ENCODE data around the gene CPNE2.
A peak's percentile ranks its signal among the peaks of the same experiment; 100 is the strongest.

Gene CPNE2

GRCh38 chr16:57167538-57167937, 75.2 kb downstream of the CPNE2 start:
- no peak for DNase-seq (ENCODE audit: low spot score)
- in situ Hi-C loops (cut with MboI; ENCODE audit: low sequenced_read_pairs, unreplicated experiment), result loop anchor here (10.0 kb wide), 1 partner anchor 73 kb away; the partner anchor contains the start of gene CPNE2
- TF ChIP-seq, protein P1, sequence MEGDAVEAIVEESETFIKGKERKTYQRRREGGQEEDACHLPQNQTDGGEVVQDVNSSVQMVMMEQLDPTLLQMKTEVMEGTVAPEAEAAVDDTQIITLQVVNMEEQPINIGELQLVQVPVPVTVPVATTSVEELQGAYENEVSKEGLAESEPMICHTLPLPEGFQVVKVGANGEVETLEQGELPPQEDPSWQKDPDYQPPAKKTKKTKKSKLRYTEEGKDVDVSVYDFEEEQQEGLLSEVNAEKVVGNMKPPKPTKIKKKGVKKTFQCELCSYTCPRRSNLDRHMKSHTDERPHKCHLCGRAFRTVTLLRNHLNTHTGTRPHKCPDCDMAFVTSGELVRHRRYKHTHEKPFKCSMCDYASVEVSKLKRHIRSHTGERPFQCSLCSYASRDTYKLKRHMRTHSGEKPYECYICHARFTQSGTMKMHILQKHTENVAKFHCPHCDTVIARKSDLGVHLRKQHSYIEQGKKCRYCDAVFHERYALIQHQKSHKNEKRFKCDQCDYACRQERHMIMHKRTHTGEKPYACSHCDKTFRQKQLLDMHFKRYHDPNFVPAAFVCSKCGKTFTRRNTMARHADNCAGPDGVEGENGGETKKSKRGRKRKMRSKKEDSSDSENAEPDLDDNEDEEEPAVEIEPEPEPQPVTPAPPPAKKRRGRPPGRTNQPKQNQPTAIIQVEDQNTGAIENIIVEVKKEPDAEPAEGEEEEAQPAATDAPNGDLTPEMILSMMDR (IDR thresholded peaks at IDR 0.05; ENCODE audit: borderline replicate concordance, control extremely low read depth, extremely low read depth, insufficient read depth, missing control alignments), result no peak

DNA sequence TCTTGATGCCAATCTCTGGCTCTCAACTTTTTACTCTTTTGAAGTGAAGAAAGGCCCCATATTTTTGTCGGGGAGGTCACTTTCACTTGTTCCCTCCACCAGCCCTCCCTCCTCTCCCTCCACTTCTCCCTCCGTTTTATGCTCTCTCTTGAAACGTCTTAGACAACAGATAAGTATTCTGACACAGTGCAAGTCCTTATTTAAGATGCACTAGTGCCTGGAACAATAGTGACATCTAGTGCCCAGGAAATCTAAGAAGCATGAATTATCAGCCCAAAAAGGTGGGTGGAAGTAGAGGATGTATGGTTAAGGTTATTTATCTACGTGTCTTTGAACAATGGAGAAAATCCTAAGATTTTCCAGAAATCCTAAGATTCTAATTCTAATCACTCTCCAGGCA, 75.6 kb downstream of the CPNE2 start:
- DNase-seq (ENCODE audit: low spot score), result peak; percentile 59
- in situ Hi-C loops (cut with MboI; ENCODE audit: low sequenced_read_pairs, unreplicated experiment), result loop anchor here (10.0 kb wide), 1 partner anchor 73 kb away; the partner anchor contains the start of gene CPNE2
- TF ChIP-seq, protein P1 (IDR thresholded peaks at IDR 0.05; ENCODE audit: borderline replicate concordance, control extremely low read depth, extremely low read depth, insufficient read depth, missing control alignments), result peak; percentile 70

- no peak for DNase-seq (ENCODE audit: low spot score)
- TF ChIP-seq, protein P1 (IDR thresholded peaks at IDR 0.05; ENCODE audit: borderline replicate concordance, control extremely low read depth, extremely low read depth, insufficient read depth, missing control alignments), result no peak
- in situ Hi-C loops (cut with MboI; ENCODE audit: low sequenced_read_pairs, unreplicated experiment), result loop anchor here (10.0 kb wide), 1 partner anchor 75 kb away; the partner anchor contains the start of gene CPNE2
These were observed 76.9 kb downstream of the CPNE2 start for GRCh38 chr16:57169327-57169726.

DNA sequence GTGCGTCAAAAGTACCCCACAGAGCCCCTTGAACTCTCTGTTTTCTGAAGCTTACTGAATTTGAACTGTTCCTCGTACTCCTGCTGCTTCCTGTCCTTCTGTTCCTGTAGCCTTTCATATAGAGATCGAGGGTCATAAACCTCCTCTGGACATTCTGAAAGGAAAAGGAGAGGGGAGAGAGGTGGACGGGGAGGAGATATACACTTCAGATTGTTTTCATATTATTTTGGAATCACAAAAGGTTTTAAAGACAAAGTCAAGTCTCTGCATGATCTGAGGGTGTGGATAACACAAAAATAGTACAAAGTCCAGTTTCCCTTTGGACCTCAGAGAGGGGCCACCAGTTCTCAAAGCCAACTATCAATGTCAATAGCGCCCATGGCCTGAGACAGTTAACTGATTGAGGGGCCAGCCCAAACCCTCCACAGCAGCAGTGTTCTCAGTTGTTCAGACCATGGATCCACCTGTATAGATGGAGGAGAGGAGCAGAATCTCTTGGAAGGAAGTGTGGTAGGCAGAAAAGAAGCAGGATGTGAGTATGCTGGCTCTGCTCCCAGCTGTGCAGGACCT, 80.4 kb downstream of the CPNE2 start:
- TF ChIP-seq, protein P1 (IDR thresholded peaks at IDR 0.05; ENCODE audit: borderline replicate concordance, control extremely low read depth, extremely low read depth, insufficient read depth, missing control alignments), result no peak
- in situ Hi-C loops (cut with MboI; ENCODE audit: low sequenced_read_pairs, unreplicated experiment), result no loop called here
- DNase-seq (ENCODE audit: low spot score), result no peak

DNA sequence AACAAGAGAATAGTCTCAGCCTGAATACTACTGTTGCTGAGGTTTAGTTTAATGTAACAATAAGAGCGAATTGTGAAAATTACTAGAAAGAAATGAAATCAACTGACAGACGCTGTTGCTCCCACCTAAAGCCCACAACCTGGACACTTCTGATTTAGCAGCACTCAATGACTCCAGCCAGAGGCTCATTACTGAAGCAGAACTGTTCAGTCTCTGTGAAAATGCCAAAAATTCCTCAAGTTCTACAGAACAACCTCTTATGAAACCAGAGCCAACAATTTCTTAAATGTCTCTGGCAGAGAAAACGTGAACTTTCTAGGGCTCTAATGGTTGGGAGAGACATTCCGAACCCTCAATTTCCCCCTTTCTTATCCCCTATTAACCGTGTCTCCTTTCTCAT, 83.5 kb downstream of the CPNE2 start:
- TF ChIP-seq, protein P1 (IDR thresholded peaks at IDR 0.05; ENCODE audit: borderline replicate concordance, control extremely low read depth, extremely low read depth, insufficient read depth, missing control alignments), result no peak
- in situ Hi-C loops (cut with MboI; ENCODE audit: low sequenced_read_pairs, unreplicated experiment), result no loop called here
- DNase-seq (ENCODE audit: low spot score), result no peak

- TF ChIP-seq, protein P1 (IDR thresholded peaks at IDR 0.05; ENCODE audit: borderline replicate concordance, control extremely low read depth, extremely low read depth, insufficient read depth, missing control alignments), result no peak
- DNase-seq (ENCODE audit: low spot score), result no peak
- in situ Hi-C loops (cut with MboI; ENCODE audit: low sequenced_read_pairs, unreplicated experiment), result no loop called here
These were observed 85.8 kb downstream of the CPNE2 start for GRCh38 chr16:57178196-57178595.
